Activated CD4-positive, alpha-beta T cell treated with anti-CD3 and anti-CD28 coated beads, Interleukin-2, Interleukin-6, amounts not matched to agents 100 ng/mL and 50 ng/mL, durations not matched to agents 16 hours and 8 hours (primary cell): Measurements from ENCODE around the gene CDYL.
A peak's percentile ranks its signal among the peaks of the same experiment; 100 is the strongest.

Experiments used
- DNase-seq: peaks from one replicate; pipeline ENCODE4 v3.0.0-alpha.2; 2020

Gene CDYL

GRCh38 chr6:4774715-4775493 lies 1.3 kb upstream of the CDYL start:
- no peak for DNase-seq

- DNase-seq, result peak; percentile 59
These were observed 592 bp upstream of the CDYL start for GRCh38 chr6:4775494-4776130.

GRCh38 chr6:4776493-4777393 lies 539 bp downstream of the CDYL start:
- DNase-seq, result peak; percentile 33

GRCh38 chr6:4777394-4777935 lies 1.3 kb downstream of the CDYL start:
- no peak for DNase-seq

- peak; percentile 29 for DNase-seq
These were observed 1.9 kb downstream of the CDYL start for GRCh38 chr6:4778086-4778485.

GRCh38 chr6:4780360-4780812 lies 4.2 kb downstream of the CDYL start:
- DNase-seq, result no peak

- no peak for DNase-seq
These were observed 5.2 kb downstream of the CDYL start for GRCh38 chr6:4781426-4781825.

GRCh38 chr6:4781967-4782575 lies 5.9 kb downstream of the CDYL start:
- DNase-seq, result no peak

GRCh38 chr6:4786996-4787395 lies 10.8 kb downstream of the CDYL start:
- DNase-seq, result no peak

GRCh38 chr6:4788482-4788881 lies 12.3 kb downstream of the CDYL start:
- DNase-seq, result no peak

- no peak for DNase-seq
These were observed 12.9 kb downstream of the CDYL start for GRCh38 chr6:4788953-4789584.

- peak; percentile 37 for DNase-seq
These were observed 14.1 kb downstream of the CDYL start for GRCh38 chr6:4790158-4790899.

GRCh38 chr6:4794140-4794707 lies 18.0 kb downstream of the CDYL start:
- DNase-seq, result no peak

GRCh38 chr6:4797587-4797986 lies 21.4 kb downstream of the CDYL start:
- no peak for DNase-seq

- no peak for DNase-seq
These were observed 23.7 kb downstream of the CDYL start for GRCh38 chr6:4799912-4800311.

GRCh38 chr6:4800662-4801061 lies 24.5 kb downstream of the CDYL start:
- DNase-seq, result no peak

GRCh38 chr6:4801491-4802110 lies 25.4 kb downstream of the CDYL start:
- DNase-seq, result peak; percentile 32

- no peak for DNase-seq
These were observed 26.2 kb downstream of the CDYL start for GRCh38 chr6:4802312-4802935.

GRCh38 chr6:4803343-4803744 lies 27.1 kb downstream of the CDYL start:
- DNase-seq, result no peak

- DNase-seq, result no peak
These were observed 27.9 kb downstream of the CDYL start for GRCh38 chr6:4804095-4804494.
